ENCODE measurements around the gene MEPE. TPM values are rescaled to one million over a fixed set of nuclear protein-coding genes. Genes with fewer than 3 reads are reported as not detected.

MEPE gene
- total and polyA plus RNA-seq, 4 donors, result 0.02 TPM; not detected in 3

DNA sequence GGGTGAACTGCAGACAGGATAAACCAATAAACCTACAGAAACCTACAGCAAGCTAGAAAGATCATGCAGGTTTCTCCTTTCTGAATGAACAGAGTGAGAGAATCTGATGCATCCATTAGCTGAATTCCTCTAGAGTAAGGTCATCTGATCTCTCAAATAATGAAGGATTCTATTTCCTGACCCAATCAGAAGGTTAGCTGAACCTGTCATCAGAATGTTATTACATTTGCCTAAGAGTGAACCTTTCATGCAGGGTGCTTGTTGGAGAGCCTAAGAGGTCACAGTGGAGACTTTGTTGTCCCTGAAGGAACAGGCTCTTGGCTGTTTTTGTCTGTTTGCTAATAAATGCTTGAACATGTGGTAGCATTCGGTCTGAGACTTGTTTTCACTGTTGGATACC, 24.0 kb downstream of the MEPE start:
- 64 to 79% methylated on average over 1 of the region's 1 CpG for WGBS, 2 donors
- H3K36me3 ChIP-seq (ENCODE audit: control insufficient read depth in 4 of 4, insufficient read depth in 4 of 4, low read length in 4 of 4), result no peaks in the 10 kb centered on the region
- H3K27ac ChIP-seq (ENCODE audit: low read depth in 1 of 2, low read length in 1 of 2), result no peak overlapping the region
- ATAC-seq (ENCODE audit: insufficient read depth, low FRiP score) (no peak), DNase-seq (no peak)
- H3K27me3 ChIP-seq (ENCODE audit: control insufficient read depth in 3 of 3, insufficient read depth in 3 of 3, low read length in 2 of 3), result no peaks in the 10 kb centered on the region
- no peak overlapping the region for H3K4me3 ChIP-seq
- peaks cover 0 to 2% (median 0%) of the 10 kb centered on the region in 4 donors for H3K9me3 ChIP-seq (ENCODE audit: control insufficient read depth in 4 of 4, insufficient read depth in 3 of 4, low read length in 3 of 4)
- H3K4me1 ChIP-seq (ENCODE audit: control insufficient read depth in 5 of 5, insufficient read depth in 5 of 5, low read length in 5 of 5), result no peaks in the 10 kb centered on the region
- TF ChIP-seq CTCF (IDR thresholded peaks at IDR 0.05; ENCODE audit: control extremely low read depth, extremely low read depth), result no peak
- no peak overlapping the region for H3K9ac ChIP-seq (ENCODE audit: insufficient read depth in 1 of 2, low read length in 2 of 2)

GRCh38 chr4:87857789-87858188, 25.0 kb downstream of the MEPE start:
- ATAC-seq (ENCODE audit: insufficient read depth, low FRiP score) (no peak), DNase-seq (no peak)
- no peaks in the 10 kb centered on the region for H3K27me3 ChIP-seq (ENCODE audit: control insufficient read depth in 3 of 3, insufficient read depth in 3 of 3, low read length in 2 of 3)
- H3K4me3 ChIP-seq, result no peak overlapping the region
- H3K9me3 ChIP-seq (ENCODE audit: control insufficient read depth in 4 of 4, insufficient read depth in 3 of 4, low read length in 3 of 4), result peaks cover 0 to 2% (median 0%) of the 10 kb centered on the region in 4 donors
- H3K9ac ChIP-seq (ENCODE audit: insufficient read depth in 1 of 2, low read length in 2 of 2), result no peak overlapping the region
- 56 to 59% methylated on average over 5 of the region's 5 CpGs for WGBS, 2 donors
- no peak overlapping the region for H3K27ac ChIP-seq (ENCODE audit: low read depth in 1 of 2, low read length in 1 of 2)
- no peaks in the 10 kb centered on the region for H3K36me3 ChIP-seq (ENCODE audit: control insufficient read depth in 4 of 4, insufficient read depth in 4 of 4, low read length in 4 of 4)
- H3K4me1 ChIP-seq (ENCODE audit: control insufficient read depth in 5 of 5, insufficient read depth in 5 of 5, low read length in 5 of 5), result no peaks in the 10 kb centered on the region
- no peak for TF ChIP-seq CTCF (IDR thresholded peaks at IDR 0.05; ENCODE audit: control extremely low read depth, extremely low read depth)

DNA sequence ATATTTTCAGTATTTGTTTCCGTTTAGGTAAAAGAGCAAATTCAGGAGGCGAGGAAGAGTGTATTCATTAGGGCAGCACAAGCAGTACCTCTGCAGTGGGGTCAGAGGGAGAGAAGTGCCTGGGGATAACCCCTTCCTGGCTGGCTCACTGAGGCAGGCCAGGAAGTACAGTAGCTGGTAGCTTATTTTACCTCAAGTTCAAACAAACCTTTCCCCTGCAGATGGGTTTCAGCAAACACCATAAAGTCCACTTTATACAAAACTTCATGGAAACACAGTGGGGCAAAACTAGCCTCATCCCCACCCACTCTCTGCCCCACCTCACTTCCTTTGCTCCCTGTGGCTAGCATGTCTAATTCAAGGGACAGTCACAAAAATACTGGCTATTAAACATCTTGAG, 29.5 kb downstream of the MEPE start:
- no peak for DNase-seq
- no peak overlapping the region for H3K4me3 ChIP-seq
- ATAC-seq (ENCODE audit: insufficient read depth, low FRiP score), result no peak
- H3K27ac ChIP-seq (ENCODE audit: low read depth in 1 of 2, low read length in 1 of 2), result no peak overlapping the region
- peaks cover 0 to 2% (median 0%) of the 10 kb centered on the region in 4 donors for H3K9me3 ChIP-seq (ENCODE audit: control insufficient read depth in 4 of 4, insufficient read depth in 3 of 4, low read length in 3 of 4)
- peaks cover 0 to 4% (median 0%) of the 10 kb centered on the region in 5 donors for H3K4me1 ChIP-seq (ENCODE audit: control insufficient read depth in 5 of 5, insufficient read depth in 5 of 5, low read length in 5 of 5)
- no peak overlapping the region for H3K9ac ChIP-seq (ENCODE audit: insufficient read depth in 1 of 2, low read length in 2 of 2)
- no peak for TF ChIP-seq CTCF (IDR thresholded peaks at IDR 0.05; ENCODE audit: control extremely low read depth, extremely low read depth)
- no peaks in the 10 kb centered on the region for H3K36me3 ChIP-seq (ENCODE audit: control insufficient read depth in 4 of 4, insufficient read depth in 4 of 4, low read length in 4 of 4)
- H3K27me3 ChIP-seq (ENCODE audit: control insufficient read depth in 3 of 3, insufficient read depth in 3 of 3, low read length in 2 of 3), result no peaks in the 10 kb centered on the region
- 95 to 98% methylated on average over 2 of the region's 2 CpGs for WGBS, 2 donors

DNA sequence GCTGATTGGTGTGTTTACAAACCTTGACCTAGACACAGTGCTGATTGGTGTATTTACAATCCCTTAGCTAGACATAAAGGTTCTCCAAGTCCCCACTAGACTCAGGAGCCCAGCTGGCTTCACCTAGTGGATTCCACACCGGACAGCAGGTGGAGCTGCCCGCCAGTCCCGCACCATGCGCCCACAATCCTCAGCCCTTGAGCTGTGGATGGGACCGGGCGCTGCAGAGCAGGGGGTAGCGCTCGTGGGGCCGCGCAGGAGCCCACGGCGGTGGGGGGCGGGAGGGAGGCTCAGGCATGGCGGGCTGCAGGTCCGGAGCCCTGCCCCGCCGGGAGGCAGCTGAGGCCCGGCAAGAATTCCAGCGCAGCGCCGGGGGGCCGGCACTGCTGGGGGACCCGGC, 30.7 kb downstream of the MEPE start:
- TF ChIP-seq CTCF (IDR thresholded peaks at IDR 0.05; ENCODE audit: control extremely low read depth, extremely low read depth), result no peak
- Histone ChIP-seq H3K4me1 (ENCODE audit: control insufficient read depth in 5 of 5, insufficient read depth in 5 of 5, low read length in 5 of 5) (peaks cover 0 to 4% (median 0%) of the 10 kb centered on the region in 5 donors), H3K4me3 (no peak overlapping the region), H3K27me3 (ENCODE audit: control insufficient read depth in 3 of 3, insufficient read depth in 3 of 3, low read length in 2 of 3) (no peaks in the 10 kb centered on the region), H3K27ac (ENCODE audit: low read depth in 1 of 2, low read length in 1 of 2) (no peak overlapping the region), H3K36me3 (ENCODE audit: control insufficient read depth in 4 of 4, insufficient read depth in 4 of 4, low read length in 4 of 4) (no peaks in the 10 kb centered on the region), H3K9ac (ENCODE audit: insufficient read depth in 1 of 2, low read length in 2 of 2) (no peak overlapping the region), H3K9me3 (ENCODE audit: control insufficient read depth in 4 of 4, insufficient read depth in 3 of 4, low read length in 3 of 4) (no peaks in the 10 kb centered on the region)
- WGBS, 2 donors, result 90 to 94% methylated on average over 23 of the region's 23 CpGs
- ATAC-seq (ENCODE audit: insufficient read depth, low FRiP score) (no peak), DNase-seq (no peak)

All from lung (tissue), 12 donors.